MM.1S (cell line): ENCODE results near the gene FAHD1.

Experiments used
- CTCF ChIP-seq: fragments of 300-600 bp; sonication (generic); IDR thresholded peaks from 2 replicates; pipeline ENCODE4 v1.5.1; 2016; ENCODE audit warnings: antibody characterized with exemption, low read length, mixed read lengths
- EZH2 ChIP-seq: fragments of 300-600 bp; sonication (generic); optimal IDR thresholded peaks from 2 replicates; pipeline ENCODE3; 2017; ENCODE audit warnings: low read depth, mild to moderate bottlenecking, antibody characterized with exemption, low read length, mixed read lengths

GRCh38 chr16:1846416-1846815 is 19.4 kb downstream of the FAHD1 start:
- no peak for TF ChIP-seq EZH2
- TF ChIP-seq CTCF, result no peak
